ENCODE measurements around the gene RHOF. TPM values are rescaled to one million over a fixed set of nuclear protein-coding genes. Genes with fewer than 3 reads are reported as not detected.
"Not testable (repeated sequence)": the region's sequence is repeated elsewhere in the genome, so short reads cannot be mapped to it uniquely, and the experiment has no call there.

RHOF gene
- total RNA-seq, 3 donors from 2014 or later: 5.8 to 13.1 (median 12.0) TPM

GRCh38 chr12:121765573-121765972 lies 27.9 kb downstream of the RHOF start:
- TF ChIP-seq POLR2AphosphoS5 (IDR thresholded peaks at IDR 0.05): no peak
- TF ChIP-seq POLR2A (IDR thresholded peaks at IDR 0.05): no peak
- no peak for TF ChIP-seq CTCF (IDR thresholded peaks at IDR 0.05)
- Histone ChIP-seq H3K36me3 (no peaks in the 10 kb centered on the region), H3K4me1 (peaks cover 0 to 8% of the 10 kb centered on the region in 2 donors)

GRCh38 chr12:121764808-121765207 lies 28.7 kb downstream of the RHOF start:
- Histone ChIP-seq H3K4me3 (no peak overlapping the region), H3K27me3 (no peaks in the 10 kb centered on the region), H3K9me3 (no peaks in the 10 kb centered on the region), H3K27ac (no peak overlapping the region), H3K36me3 (no peaks in the 10 kb centered on the region), H3K4me1 (peaks cover 0 to 8% of the 10 kb centered on the region in 2 donors)
- TF ChIP-seq CTCF (IDR thresholded peaks at IDR 0.05) (no peak), POLR2A (IDR thresholded peaks at IDR 0.05) (no peak), POLR2AphosphoS5 (IDR thresholded peaks at IDR 0.05) (no peak)
- DNase-seq (ENCODE audit: low spot score in 2 of 2): no peak
- intact Hi-C loops (cut with DNase I; ENCODE audit: low total_unique reads): no loop called here

More at GRCh38 chr12:121765573-121765972, 27.9 kb downstream of the RHOF start:
- no peak overlapping the region for H3K4me3 ChIP-seq
- H3K27me3 ChIP-seq: no peaks in the 10 kb centered on the region
- intact Hi-C loops (cut with DNase I; ENCODE audit: low total_unique reads): no loop called here
- DNase-seq (ENCODE audit: low spot score in 2 of 2): no peak
- H3K27ac ChIP-seq: no peak overlapping the region
- no peaks in the 10 kb centered on the region for H3K9me3 ChIP-seq

- no peaks in the 10 kb centered on the region for H3K9me3 ChIP-seq
- no peaks in the 10 kb centered on the region for H3K27me3 ChIP-seq
- no peak overlapping the region for H3K4me3 ChIP-seq
- H3K4me1 ChIP-seq: no peaks in the 10 kb centered on the region
- H3K36me3 ChIP-seq: no peaks in the 10 kb centered on the region
- TF ChIP-seq CTCF (IDR thresholded peaks at IDR 0.05) (no peak), POLR2A (IDR thresholded peaks at IDR 0.05) (no peak), POLR2AphosphoS5 (IDR thresholded peaks at IDR 0.05) (no peak)
- intact Hi-C loops (cut with DNase I; ENCODE audit: low total_unique reads): no loop called here
- no peak for DNase-seq (ENCODE audit: low spot score in 2 of 2)
- H3K27ac ChIP-seq: no peak overlapping the region
These were observed 31.2 kb downstream of the RHOF start for GRCh38 chr12:121762269-121762668.

GRCh38 chr12:121758536-121758935 lies 35.0 kb downstream of the RHOF start:
- DNase-seq (ENCODE audit: low spot score in 2 of 2); H3K4me3 ChIP-seq; H3K27ac ChIP-seq; H3K9me3 ChIP-seq; H3K36me3 ChIP-seq; H3K4me1 ChIP-seq; H3K27me3 ChIP-seq: not testable (repeated sequence)
- intact Hi-C loops (cut with DNase I; ENCODE audit: low total_unique reads): loop anchor here (5.0 kb wide), 1 partner anchor 629 kb away; no protein-coding TSS in a partner anchor

- no peak for DNase-seq (ENCODE audit: low spot score in 2 of 2)
- Histone ChIP-seq H3K4me1 (no peaks in the 10 kb centered on the region), H3K36me3 (no peaks in the 10 kb centered on the region), H3K27me3 (no peaks in the 10 kb centered on the region), H3K9me3 (no peaks in the 10 kb centered on the region), H3K27ac (peak overlapping the region in 1 of 2 donors; percentile 68), H3K4me3 (no peak overlapping the region)
- no peak for TF ChIP-seq POLR2AphosphoS5 (IDR thresholded peaks at IDR 0.05)
- intact Hi-C loops (cut with DNase I; ENCODE audit: low total_unique reads): loop anchor here (5.0 kb wide), 1 partner anchor 632 kb away; no protein-coding TSS in a partner anchor
These were observed 37.9 kb downstream of the RHOF start for GRCh38 chr12:121755591-121755990.

- no peak overlapping the region for H3K4me3 ChIP-seq
- H3K4me1 ChIP-seq: no peaks in the 10 kb centered on the region
- no peaks in the 10 kb centered on the region for H3K27me3 ChIP-seq
- H3K36me3 ChIP-seq: no peaks in the 10 kb centered on the region
- TF ChIP-seq CTCF (IDR thresholded peaks at IDR 0.05): no peak
- TF ChIP-seq POLR2AphosphoS5 (IDR thresholded peaks at IDR 0.05): no peak
- no peak for TF ChIP-seq POLR2A (IDR thresholded peaks at IDR 0.05)
- intact Hi-C loops (cut with DNase I; ENCODE audit: low total_unique reads): loop anchor here (5.0 kb wide), 1 partner anchor 632 kb away; no protein-coding TSS in a partner anchor
- H3K27ac ChIP-seq: peak overlapping the region in 1 of 2 donors; percentile 68
- no peak for DNase-seq (ENCODE audit: low spot score in 2 of 2)
- H3K9me3 ChIP-seq: no peaks in the 10 kb centered on the region
These were observed 38.7 kb downstream of the RHOF start for GRCh38 chr12:121754836-121755235.

All from breast epithelium (tissue), 4 donors.